GM12872 (cell line): Measurements from ENCODE around the gene PBX4.

Experiments used
- TF ChIP-seq, protein P1 (sequence below): IDR thresholded peaks from 3 replicates; pipeline ENCODE4 v1.5.1; 2011; ENCODE audit warnings: low read depth, mild to moderate bottlenecking, low read length, moderate library complexity; ENCODE audit not compliant: insufficient read depth

Gene PBX4

DNA sequence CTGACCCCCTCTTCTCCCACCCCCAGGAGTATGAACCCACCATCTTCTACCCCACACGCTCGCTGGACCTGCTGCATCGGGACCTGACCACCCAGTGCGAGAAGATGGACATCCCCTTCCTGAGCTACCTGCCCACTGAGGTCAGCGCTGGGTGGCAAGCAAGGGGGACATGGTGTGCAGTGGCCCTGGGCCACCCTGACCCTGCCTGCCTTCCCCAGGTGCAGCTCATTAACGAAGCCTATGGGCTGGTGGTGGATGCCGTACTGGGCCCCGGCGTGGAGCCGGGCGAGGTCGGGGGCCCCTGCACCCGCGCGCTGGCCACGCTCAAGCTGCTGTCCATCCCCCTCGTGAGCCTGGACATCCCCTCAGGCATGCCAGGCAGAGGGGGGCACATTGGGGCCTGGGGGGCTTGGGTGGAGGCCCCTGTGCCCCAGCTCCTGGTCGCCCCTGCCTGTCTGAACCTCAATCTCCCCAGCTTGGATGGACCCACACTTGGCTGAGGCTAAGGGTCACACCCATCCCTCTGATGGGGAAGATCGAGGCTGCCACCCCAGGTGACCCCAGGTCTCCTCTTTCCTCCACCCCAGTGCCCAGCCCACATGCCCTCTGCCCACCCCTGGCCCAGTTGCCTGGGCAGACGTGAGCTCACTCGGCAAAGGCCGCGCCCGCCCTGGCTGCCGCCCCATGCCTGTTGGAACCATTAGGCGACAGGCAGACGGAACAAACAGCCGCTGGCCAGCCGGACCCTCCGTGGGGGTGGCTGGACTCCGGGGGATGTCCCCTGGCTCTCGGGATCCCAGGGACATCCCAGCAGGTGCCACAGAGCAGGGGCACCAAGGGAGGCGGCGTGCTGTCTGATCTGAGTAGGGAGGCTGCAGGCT is 82.9 kb downstream of the PBX4 start:
- TF ChIP-seq, protein P1, sequence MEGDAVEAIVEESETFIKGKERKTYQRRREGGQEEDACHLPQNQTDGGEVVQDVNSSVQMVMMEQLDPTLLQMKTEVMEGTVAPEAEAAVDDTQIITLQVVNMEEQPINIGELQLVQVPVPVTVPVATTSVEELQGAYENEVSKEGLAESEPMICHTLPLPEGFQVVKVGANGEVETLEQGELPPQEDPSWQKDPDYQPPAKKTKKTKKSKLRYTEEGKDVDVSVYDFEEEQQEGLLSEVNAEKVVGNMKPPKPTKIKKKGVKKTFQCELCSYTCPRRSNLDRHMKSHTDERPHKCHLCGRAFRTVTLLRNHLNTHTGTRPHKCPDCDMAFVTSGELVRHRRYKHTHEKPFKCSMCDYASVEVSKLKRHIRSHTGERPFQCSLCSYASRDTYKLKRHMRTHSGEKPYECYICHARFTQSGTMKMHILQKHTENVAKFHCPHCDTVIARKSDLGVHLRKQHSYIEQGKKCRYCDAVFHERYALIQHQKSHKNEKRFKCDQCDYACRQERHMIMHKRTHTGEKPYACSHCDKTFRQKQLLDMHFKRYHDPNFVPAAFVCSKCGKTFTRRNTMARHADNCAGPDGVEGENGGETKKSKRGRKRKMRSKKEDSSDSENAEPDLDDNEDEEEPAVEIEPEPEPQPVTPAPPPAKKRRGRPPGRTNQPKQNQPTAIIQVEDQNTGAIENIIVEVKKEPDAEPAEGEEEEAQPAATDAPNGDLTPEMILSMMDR, result no peak

DNA sequence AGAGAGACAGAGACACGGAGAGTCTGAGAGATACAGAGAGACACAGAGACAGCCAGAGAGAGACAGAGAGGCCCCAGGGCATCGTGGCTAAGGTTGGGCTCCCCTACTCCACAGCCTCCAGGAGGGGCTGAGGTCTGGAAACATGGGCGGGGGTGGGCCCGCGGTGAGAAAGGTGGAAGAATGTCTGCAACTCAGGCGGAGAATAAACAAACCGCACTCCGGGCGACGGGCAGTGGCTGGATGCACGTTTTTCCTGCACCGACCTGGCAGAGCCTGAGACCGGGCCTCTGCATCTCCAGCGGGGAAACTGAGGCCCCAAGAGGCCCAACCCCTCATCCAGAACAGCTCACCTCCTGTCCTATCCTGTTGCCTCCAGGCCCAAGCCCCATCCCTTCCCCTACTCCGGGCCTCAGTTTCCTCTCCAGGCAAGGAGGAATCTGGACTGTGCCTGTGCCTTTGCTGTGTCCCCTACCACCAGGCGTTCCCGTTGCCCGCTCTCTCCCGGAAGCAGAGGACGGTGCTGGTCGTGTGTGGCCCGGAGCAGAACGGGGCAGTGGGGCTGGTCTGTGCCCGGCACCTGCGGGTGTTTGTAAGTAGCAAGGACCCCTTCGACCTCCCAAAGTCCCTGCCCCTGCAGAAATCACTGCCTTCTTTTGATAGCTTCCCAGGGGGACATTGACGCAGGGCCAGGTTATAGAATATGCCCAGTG is 83.8 kb downstream of the PBX4 start:
- TF ChIP-seq, protein P1, result no peak

DNA sequence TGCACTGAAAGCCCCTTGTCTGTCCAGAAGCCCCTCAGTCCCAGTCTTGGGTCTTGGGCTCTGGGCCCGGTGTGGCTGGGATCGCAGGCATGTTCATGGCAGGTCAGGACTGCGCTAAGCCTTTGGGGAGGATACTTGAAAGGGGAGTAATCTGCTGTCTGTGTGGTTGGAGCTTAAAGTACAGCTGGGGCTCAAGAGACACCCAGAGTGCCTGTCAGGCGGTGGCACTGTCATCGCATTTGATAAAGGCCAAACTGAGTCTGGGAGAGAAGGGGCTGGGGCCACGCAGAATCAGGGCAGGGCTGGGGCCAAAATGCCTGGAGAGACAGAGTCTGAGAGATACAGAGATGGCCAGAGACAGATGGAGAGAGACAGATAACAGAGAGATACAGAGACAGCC is 84.6 kb downstream of the PBX4 start:
- TF ChIP-seq, protein P1, result no peak

DNA sequence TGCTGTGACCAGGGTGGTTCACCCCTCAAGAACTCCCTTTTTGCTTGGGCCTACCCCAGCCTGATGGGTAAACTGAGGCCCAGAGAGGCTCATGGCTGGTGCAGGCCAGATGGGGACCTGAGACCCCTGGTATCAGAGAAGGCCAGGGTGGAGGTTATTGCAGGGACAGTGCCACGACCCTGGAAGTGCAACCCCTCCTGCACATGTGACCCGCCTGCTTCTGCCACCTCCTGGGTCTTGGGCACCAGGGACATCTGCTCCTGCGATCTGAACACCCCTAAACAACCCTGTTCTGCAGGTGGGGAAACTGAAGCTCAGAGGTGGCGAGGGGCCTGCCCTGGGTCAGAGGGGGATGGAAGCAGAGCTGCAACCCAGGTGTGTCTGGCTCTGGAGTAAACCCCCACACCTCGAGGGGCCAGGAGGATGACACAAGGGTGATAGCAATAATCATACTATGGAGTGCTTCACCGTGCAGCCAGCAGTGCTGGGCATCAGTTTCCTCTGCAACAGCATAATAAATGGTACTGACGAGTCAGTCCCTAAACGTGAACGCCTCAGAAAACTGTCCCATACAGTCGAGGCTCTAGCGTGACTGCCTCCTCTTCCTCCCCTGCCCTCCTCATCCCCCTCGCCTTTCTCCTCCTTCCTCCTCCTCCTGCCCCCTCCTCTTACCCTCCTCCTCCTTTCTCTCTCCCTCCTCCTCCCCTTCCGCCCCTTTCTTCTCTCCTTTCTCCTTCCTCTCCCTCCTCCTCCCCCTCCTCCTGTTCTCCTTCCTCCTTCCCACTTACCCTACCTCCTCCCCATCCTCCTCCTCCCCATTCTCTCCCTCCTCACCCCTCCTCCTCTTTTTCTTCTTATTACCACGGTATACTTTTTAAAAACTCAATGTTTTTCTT is 85.4 kb downstream of the PBX4 start:
- TF ChIP-seq, protein P1, result no peak

DNA sequence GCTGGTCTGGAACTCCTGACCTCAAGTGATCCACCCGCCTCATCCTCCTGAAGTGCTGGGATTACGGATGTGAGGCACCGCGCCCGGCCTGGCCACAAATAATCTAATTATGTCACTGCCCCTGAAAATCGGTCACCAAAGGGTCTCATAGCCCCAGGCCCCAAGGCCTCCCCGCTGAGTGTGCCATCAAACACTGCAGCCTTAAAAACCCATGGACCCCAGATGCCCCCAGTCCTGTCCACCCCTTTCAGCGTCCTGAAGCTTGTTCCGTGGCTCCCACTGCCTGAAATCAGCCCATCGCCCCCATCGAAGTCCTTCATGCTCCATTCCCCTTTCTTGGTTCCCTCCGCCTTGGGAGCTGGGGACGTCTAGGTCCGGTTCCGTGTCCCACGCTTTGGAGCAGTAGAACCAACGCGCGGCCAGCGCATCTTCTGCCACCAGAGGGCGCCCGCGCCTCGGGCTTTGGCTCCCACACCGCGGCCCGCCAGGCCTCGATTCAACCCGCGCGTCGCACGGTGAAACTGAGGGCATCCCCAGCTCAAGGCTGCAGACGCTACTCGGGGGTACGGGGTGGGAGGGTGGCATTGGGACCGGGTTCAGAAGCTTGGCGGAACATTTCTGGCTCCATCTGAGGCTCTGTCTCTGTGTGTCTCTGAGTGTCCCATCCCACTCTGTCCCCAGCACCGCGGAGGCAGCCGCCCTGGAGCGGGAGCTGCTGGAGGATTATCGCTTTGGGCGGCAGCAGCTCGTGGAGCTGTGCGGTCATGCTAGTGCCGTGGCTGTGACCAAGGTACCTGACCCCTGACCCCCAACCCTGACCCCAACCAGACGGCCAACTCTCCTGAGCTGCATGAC is 86.3 kb downstream of the PBX4 start:
- TF ChIP-seq, protein P1, result peak; percentile 96

DNA sequence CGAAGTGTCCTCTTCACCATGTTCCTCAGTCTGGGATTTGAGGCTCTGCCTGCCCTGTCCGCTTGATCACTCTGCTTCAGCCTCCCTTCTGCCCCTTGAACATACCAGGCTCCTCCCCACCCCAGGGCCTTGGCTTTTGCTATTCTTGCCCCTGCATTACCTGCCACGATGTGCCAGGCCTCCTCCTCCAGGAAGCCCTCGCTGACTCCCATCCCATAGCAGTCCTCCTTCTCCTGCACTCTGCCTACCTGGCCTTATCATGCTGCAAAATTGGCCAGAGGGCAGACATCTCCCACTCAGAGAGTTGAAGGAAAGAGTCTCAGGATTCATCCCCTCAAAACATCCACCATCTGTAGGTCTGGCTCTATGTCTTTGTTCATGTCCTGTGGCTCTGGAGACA is 87.6 kb downstream of the PBX4 start:
- TF ChIP-seq, protein P1, result no peak
